Measurements from ENCODE around the gene UBD.

DNA sequence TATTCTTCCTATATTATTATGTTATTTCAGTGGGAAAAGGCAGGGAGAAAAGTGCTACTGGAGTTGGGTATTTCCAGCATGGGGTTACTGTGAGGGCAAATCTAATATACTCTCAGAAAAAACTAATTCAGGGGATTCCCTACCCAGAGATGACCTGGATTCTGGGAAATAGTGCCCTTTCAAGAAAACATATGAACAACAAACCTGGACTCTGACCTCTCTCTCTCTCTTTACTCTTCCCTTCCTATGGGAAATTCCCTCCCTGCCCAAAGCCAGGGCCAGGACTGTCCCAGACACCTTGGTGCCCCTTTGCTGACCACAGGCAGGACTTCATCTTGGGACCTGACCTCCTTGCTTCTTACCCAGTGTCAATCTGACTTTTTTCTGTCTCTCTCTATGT lies 1.6 kb upstream of the UBD start:
- TF ChIP-seq, protein P1, sequence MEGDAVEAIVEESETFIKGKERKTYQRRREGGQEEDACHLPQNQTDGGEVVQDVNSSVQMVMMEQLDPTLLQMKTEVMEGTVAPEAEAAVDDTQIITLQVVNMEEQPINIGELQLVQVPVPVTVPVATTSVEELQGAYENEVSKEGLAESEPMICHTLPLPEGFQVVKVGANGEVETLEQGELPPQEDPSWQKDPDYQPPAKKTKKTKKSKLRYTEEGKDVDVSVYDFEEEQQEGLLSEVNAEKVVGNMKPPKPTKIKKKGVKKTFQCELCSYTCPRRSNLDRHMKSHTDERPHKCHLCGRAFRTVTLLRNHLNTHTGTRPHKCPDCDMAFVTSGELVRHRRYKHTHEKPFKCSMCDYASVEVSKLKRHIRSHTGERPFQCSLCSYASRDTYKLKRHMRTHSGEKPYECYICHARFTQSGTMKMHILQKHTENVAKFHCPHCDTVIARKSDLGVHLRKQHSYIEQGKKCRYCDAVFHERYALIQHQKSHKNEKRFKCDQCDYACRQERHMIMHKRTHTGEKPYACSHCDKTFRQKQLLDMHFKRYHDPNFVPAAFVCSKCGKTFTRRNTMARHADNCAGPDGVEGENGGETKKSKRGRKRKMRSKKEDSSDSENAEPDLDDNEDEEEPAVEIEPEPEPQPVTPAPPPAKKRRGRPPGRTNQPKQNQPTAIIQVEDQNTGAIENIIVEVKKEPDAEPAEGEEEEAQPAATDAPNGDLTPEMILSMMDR (IDR thresholded peaks at IDR 0.05) = no peak
- TF ChIP-seq EZH2 (IDR thresholded peaks at IDR 0.05) (no peak), EZH2phosphoT487 (IDR thresholded peaks at IDR 0.05) (no peak)

All from neural progenitor cell (in vitro differentiated cells).